HG03571 (cell line): ENCODE data around the gene IRX2.

ENCODE experiments used
- ATAC-seq: cut with Tn5 transposase; IDR thresholded peaks from one replicate; pipeline ENCODE4 v1.9.1; 2021; ENCODE audit not compliant: unreplicated experiment

IRX2 gene

GRCh38 chr5:2756211-2757152 lies 5.0 kb upstream of the IRX2 start:
- no peak for ATAC-seq

GRCh38 chr5:2755681-2756171 lies 4.2 kb upstream of the IRX2 start:
- no peak for ATAC-seq

- no peak for ATAC-seq
These were observed 3.7 kb upstream of the IRX2 start for GRCh38 chr5:2755076-2755680.

GRCh38 chr5:2754581-2755075 lies 3.2 kb upstream of the IRX2 start:
- no peak for ATAC-seq

- no peak for ATAC-seq
These were observed 2.3 kb upstream of the IRX2 start for GRCh38 chr5:2753452-2754420.

- ATAC-seq, result no peak
These were observed 1.5 kb upstream of the IRX2 start for GRCh38 chr5:2752821-2753439.

- ATAC-seq, result no peak
These were observed 763 bp upstream of the IRX2 start for GRCh38 chr5:2752059-2752820.

GRCh38 chr5:2750758-2751464 lies 566 bp downstream of the IRX2 start:
- ATAC-seq, result no peak

- ATAC-seq, result no peak
These were observed 1.3 kb downstream of the IRX2 start for GRCh38 chr5:2750026-2750757.

GRCh38 chr5:2749514-2750025 lies 1.9 kb downstream of the IRX2 start:
- ATAC-seq, result no peak

- ATAC-seq, result no peak
These were observed 2.5 kb downstream of the IRX2 start for GRCh38 chr5:2748861-2749513.

- no peak for ATAC-seq
These were observed 3.2 kb downstream of the IRX2 start for GRCh38 chr5:2748179-2748860.

GRCh38 chr5:2747363-2748162 lies 3.9 kb downstream of the IRX2 start:
- ATAC-seq, result no peak

- no peak for ATAC-seq
These were observed 4.9 kb downstream of the IRX2 start for GRCh38 chr5:2746561-2747032.

GRCh38 chr5:2744485-2744884 lies 7.0 kb downstream of the IRX2 start:
- ATAC-seq, result no peak
